Activated CD8-positive, alpha-beta T cell treated with anti-CD3 and anti-CD28 coated beads for 36 hours (primary cell): ENCODE results near the gene RETN. TPM values are rescaled to one million over a fixed set of nuclear protein-coding genes. Genes with fewer than 3 reads are reported as not detected.

Source experiments
- ATAC-seq: fragments of 200-7000 bp; cut with Tn5 transposase; one replicate; pipeline ENCODE4 v1.10.0; 2021; ENCODE audit warnings: mild to moderate bottlenecking, moderate library complexity
- CTCF ChIA-PET: fragments of 350-600 bp; sonication (Branson Sonifier 250); formaldehyde crosslinking; loops from one replicate; lab custom pipeline; 2021; ENCODE audit warnings: antibody characterized with exemption; lab: Charles Lee
- POLR2A ChIA-PET: fragments of 350-600 bp; sonication (Branson Sonifier 250); formaldehyde crosslinking; loops from one replicate; lab custom pipeline; 2021; ENCODE audit warnings: antibody characterized with exemption; lab: Charles Lee
- DNase-seq: peaks from one replicate; pipeline ENCODE4 v3.0.0-alpha.2; 2020
- H3K27ac Mint-ChIP-seq: one replicate; pipeline ENCODE4 v1.8.0; 2021; ENCODE audit warnings: mild to moderate bottlenecking, mixed read lengths
- H3K27me3 Mint-ChIP-seq: one replicate; pipeline ENCODE4 v1.8.0; 2021; ENCODE audit warnings: mixed read lengths
- H3K36me3 Mint-ChIP-seq: one replicate; pipeline ENCODE4 v1.8.0; 2021; ENCODE audit warnings: low read depth, mixed read lengths
- H3K4me1 Mint-ChIP-seq: one replicate; pipeline ENCODE4 v1.8.0; 2021; ENCODE audit warnings: low read depth, mixed read lengths
- H3K4me3 Mint-ChIP-seq: one replicate; pipeline ENCODE4 v1.8.0; 2021; ENCODE audit warnings: mild to moderate bottlenecking, moderate library complexity, mixed read lengths
- H3K9me3 Mint-ChIP-seq: one replicate; pipeline ENCODE4 v1.8.0; 2021; ENCODE audit warnings: mixed read lengths
- CTCF ChIP-seq: fragments of 200-600 bp; IDR thresholded peaks from one replicate; pipeline ENCODE4 v1.8.0; 2022; ENCODE audit warnings: antibody characterized with exemption, mild to moderate bottlenecking
- intact Hi-C: fragments of 100-400 bp; cut with micrococcal nuclease; formaldehyde crosslinking; loops from one replicate; pipeline ENCODE4 v1.10.0; 2022
- total RNA-seq, 2 experiments: library from RNA; stranded (reverse); gene quantifications; one replicate each; pipeline ENCODE4 v1.2.3, GENCODE V29; 2021

The RETN gene
- total RNA-seq, 2 experiments from 2014 or later: not detected

GRCh38 chr19:7692417-7693088, 23.7 kb downstream of the RETN start:
- ChIA-PET POLR2A (interaction anchor here (0.9 to 1.1 kb wide), 2 partner anchors 74 to 115 kb away, joined by 3 to 4 read pairs; no protein-coding TSS in a partner anchor), CTCF (interaction anchor here (1.0 kb wide), 1 partner anchor 12 kb away, joined by 3 read pairs; the partner anchor contains the start of gene TRAPPC5)
- H3K27ac Mint-ChIP-seq: no peak overlapping the region
- H3K4me3 Mint-ChIP-seq: no peak overlapping the region
- intact Hi-C loops: no loop called here
- peak; percentile 51 for ATAC-seq
- no peaks in the 10 kb centered on the region for H3K9me3 Mint-ChIP-seq
- no peaks in the 10 kb centered on the region for H3K36me3 Mint-ChIP-seq
- peak; percentile 51 for DNase-seq
- H3K4me1 Mint-ChIP-seq: no peaks in the 10 kb centered on the region
- H3K27me3 Mint-ChIP-seq: peaks cover 3% of the 10 kb centered on the region
- no peak for TF ChIP-seq CTCF

GRCh38 chr19:7694499-7694898, 25.6 kb downstream of the RETN start:
- ChIA-PET CTCF (interaction anchor here (0.7 kb wide), 1 partner anchor 14 kb away, joined by 3 read pairs; the partner anchor contains the start of gene TRAPPC5), POLR2A (no interaction called here)
- ATAC-seq (no peak), DNase-seq (no peak)
- Mint-ChIP-seq H3K27me3 (peaks cover 8% of the 10 kb centered on the region), H3K4me1 (peaks cover 9% of the 10 kb centered on the region), H3K9me3 (no peaks in the 10 kb centered on the region), H3K27ac (no peak overlapping the region), H3K36me3 (no peaks in the 10 kb centered on the region), H3K4me3 (no peak overlapping the region)
- intact Hi-C loops: no loop called here
- no peak for TF ChIP-seq CTCF

GRCh38 chr19:7697721-7698287, 29.0 kb downstream of the RETN start:
- intact Hi-C loops: no loop called here
- H3K4me3 Mint-ChIP-seq: no peak overlapping the region
- ATAC-seq (no peak), DNase-seq (no peak)
- POLR2A ChIA-PET: no interaction called here
- no peak overlapping the region for H3K27ac Mint-ChIP-seq
- H3K27me3 Mint-ChIP-seq: peaks cover 8% of the 10 kb centered on the region
- TF ChIP-seq CTCF: no peak
- CTCF ChIA-PET: interaction anchor here (1.4 to 5.0 kb wide), 3 partner anchors 17 to 102 kb away, joined by 3 to 28 read pairs (median 9); partner anchors contain the start of gene TRAPPC5
- no peaks in the 10 kb centered on the region for H3K9me3 Mint-ChIP-seq
- no peaks in the 10 kb centered on the region for H3K36me3 Mint-ChIP-seq
- peaks cover 17% of the 10 kb centered on the region for H3K4me1 Mint-ChIP-seq

- Mint-ChIP-seq H3K27ac (no peak overlapping the region), H3K9me3 (no peaks in the 10 kb centered on the region), H3K4me1 (peaks cover 19% of the 10 kb centered on the region), H3K36me3 (no peaks in the 10 kb centered on the region), H3K4me3 (peak overlapping the region; percentile 61), H3K27me3 (peaks cover 8% of the 10 kb centered on the region)
- ATAC-seq (no peak), DNase-seq (no peak)
- ChIA-PET POLR2A (interaction anchor here (0.9 to 1.6 kb wide), 4 partner anchors 10 to 101 kb away, joined by 3 read pairs; partner anchors contain the start of gene TRAPPC5), CTCF (interaction anchor here (0.9 to 5.0 kb wide), 3 partner anchors 18 to 101 kb away, joined by 3 to 28 read pairs (median 9); partner anchors contain the start of gene TRAPPC5)
- intact Hi-C loops: no loop called here
- TF ChIP-seq CTCF: no peak
Measured at GRCh38 chr19:7698583-7698982, 29.7 kb downstream of the RETN start.
